Measurements from ENCODE around the gene NUDT4B.
"Not testable (repeated sequence)": the region's sequence is repeated elsewhere in the genome, so short reads cannot be mapped to it uniquely, and the experiment has no call there.

DNA sequence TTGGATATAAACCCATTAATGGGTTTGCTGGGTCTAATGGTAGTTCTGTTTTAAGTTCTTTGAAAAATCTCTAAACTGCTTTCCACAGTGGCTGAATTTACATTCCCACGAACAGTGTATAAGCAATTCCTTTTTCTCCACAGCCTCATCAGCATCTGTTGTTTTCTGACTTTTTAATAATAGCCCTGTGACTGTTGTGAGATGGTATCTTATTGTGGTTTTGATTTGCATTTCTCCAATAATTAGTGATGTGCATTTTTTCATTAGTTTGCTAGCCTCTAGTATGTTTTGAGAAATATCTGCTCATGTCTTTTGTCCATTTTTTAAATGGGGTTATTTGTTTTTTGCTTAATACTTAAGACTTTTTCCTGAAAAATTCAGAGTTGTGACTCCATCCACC, 31.8 kb downstream of the NUDT4B start:
- not testable (repeated sequence) for TF ChIP-seq YY1 (IDR thresholded peaks at IDR 0.05)
- TF ChIP-seq, protein P1, sequence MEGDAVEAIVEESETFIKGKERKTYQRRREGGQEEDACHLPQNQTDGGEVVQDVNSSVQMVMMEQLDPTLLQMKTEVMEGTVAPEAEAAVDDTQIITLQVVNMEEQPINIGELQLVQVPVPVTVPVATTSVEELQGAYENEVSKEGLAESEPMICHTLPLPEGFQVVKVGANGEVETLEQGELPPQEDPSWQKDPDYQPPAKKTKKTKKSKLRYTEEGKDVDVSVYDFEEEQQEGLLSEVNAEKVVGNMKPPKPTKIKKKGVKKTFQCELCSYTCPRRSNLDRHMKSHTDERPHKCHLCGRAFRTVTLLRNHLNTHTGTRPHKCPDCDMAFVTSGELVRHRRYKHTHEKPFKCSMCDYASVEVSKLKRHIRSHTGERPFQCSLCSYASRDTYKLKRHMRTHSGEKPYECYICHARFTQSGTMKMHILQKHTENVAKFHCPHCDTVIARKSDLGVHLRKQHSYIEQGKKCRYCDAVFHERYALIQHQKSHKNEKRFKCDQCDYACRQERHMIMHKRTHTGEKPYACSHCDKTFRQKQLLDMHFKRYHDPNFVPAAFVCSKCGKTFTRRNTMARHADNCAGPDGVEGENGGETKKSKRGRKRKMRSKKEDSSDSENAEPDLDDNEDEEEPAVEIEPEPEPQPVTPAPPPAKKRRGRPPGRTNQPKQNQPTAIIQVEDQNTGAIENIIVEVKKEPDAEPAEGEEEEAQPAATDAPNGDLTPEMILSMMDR (IDR thresholded peaks at IDR 0.05; ENCODE audit: low read depth, low read length, missing input control), result not testable (repeated sequence)

Data from liver (tissue), 2 donors.